Uterus (tissue), 2 donors: ENCODE results near the gene PRKACG.

Experiments used
- POLR2A ChIP-seq, 2 donors: fragments of 450-650 bp; IDR thresholded peaks; one replicate each; pipeline ENCODE4 v1.6.1; 2016; ENCODE audit warnings: antibody characterized with exemption in 2 of 2, mild to moderate bottlenecking in 1 of 2, moderate library complexity in 1 of 2
- TF ChIP-seq, protein P1 (sequence below), 4 experiments: fragments of 200-600 bp in 2 of 4; fragments of 450-650 bp in 2 of 4; sonication (generic) in 2 of 4; IDR thresholded peaks; one replicate each; pipeline ENCODE4 v1.5.1; 2016 to 2019; ENCODE audit warnings: antibody characterized with exemption in 4 of 4, mild to moderate bottlenecking in 2 of 4, moderate library complexity in 1 of 4

DNA sequence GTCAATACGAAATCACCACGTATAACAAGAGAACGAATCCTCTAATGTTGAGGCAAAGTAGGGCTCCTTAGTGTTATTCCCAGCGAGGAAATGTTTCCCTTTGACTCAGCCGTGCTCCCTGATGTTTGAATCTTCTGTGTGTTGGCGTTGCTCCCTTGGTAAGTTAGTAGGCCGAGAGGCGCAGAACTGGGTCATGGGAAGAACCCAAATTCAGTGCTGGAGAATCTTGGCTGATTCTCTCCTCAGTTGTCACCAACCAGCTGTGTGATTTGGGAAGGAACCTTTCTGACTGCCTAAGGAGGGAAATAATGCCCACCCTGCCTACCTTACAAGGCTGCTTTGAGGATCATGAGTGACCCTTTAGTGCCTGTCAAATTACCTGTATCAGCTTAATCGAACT is 22.5 kb downstream of the PRKACG start:
- TF ChIP-seq, protein P1, sequence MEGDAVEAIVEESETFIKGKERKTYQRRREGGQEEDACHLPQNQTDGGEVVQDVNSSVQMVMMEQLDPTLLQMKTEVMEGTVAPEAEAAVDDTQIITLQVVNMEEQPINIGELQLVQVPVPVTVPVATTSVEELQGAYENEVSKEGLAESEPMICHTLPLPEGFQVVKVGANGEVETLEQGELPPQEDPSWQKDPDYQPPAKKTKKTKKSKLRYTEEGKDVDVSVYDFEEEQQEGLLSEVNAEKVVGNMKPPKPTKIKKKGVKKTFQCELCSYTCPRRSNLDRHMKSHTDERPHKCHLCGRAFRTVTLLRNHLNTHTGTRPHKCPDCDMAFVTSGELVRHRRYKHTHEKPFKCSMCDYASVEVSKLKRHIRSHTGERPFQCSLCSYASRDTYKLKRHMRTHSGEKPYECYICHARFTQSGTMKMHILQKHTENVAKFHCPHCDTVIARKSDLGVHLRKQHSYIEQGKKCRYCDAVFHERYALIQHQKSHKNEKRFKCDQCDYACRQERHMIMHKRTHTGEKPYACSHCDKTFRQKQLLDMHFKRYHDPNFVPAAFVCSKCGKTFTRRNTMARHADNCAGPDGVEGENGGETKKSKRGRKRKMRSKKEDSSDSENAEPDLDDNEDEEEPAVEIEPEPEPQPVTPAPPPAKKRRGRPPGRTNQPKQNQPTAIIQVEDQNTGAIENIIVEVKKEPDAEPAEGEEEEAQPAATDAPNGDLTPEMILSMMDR (IDR thresholded peaks at IDR 0.05): no peak
- no peak for TF ChIP-seq POLR2A (IDR thresholded peaks at IDR 0.05)
